H1 (cell line): ENCODE measurements around the gene DUSP10. TPM values are rescaled to one million over a fixed set of nuclear protein-coding genes. Genes with fewer than 3 reads are reported as not detected.

ENCODE experiments used
- CTCF ChIA-PET: fragments of 300-600 bp; sonication (Branson Sonifier 250); formaldehyde crosslinking; loops from one replicate; lab custom pipeline; 2021; ENCODE audit not compliant: partially characterized antibody; lab: Charles Lee
- POLR2A ChIA-PET: fragments of 300-600 bp; sonication (Branson Sonifier 250); formaldehyde crosslinking; loops from one replicate; lab custom pipeline; 2021; ENCODE audit warnings: inconsistent platforms; ENCODE audit not compliant: partially characterized antibody; lab: Charles Lee
- DNase-seq, 2 experiments: peaks; one replicate each; pipeline versions ENCODE4 v3.0.0 to v3.0.0-alpha.2; 2010 to 2022; ENCODE audit warnings: low spot score in 2 of 2, low read depth in 1 of 2, mixed read lengths in 1 of 2
- FAIRE-seq: peaks from 2 replicates; lab custom pipeline; 2011; peaks lifted over from hg19 to GRCh38; lab: Jason Lieb, UNC
- H2AFZ ChIP-seq: 2 replicates; pipeline ENCODE4 v1.8.1; 2012; ENCODE audit warnings: low read length, inconsistent platforms
- H2AK5ac ChIP-seq: 2 replicates; pipeline ENCODE4 v1.6.1; 2013; ENCODE audit warnings: low read depth, low read length
- H2BK120ac ChIP-seq: replicated peaks from 2 replicates; pipeline ENCODE3; 2013; ENCODE audit warnings: low read depth, low read length, inconsistent platforms
- H2BK12ac ChIP-seq: 2 replicates; pipeline ENCODE4 v1.6.1; 2013; ENCODE audit warnings: low read depth, low read length
- H2BK15ac ChIP-seq: 2 replicates; pipeline ENCODE4 v1.6.1; 2013; ENCODE audit warnings: low read length
- H2BK20ac ChIP-seq: 2 replicates; pipeline ENCODE4 v1.6.1; 2013; ENCODE audit warnings: low read length
- H2BK5ac ChIP-seq: 2 replicates; pipeline ENCODE4 v1.6.1; 2013; ENCODE audit warnings: low read depth, low read length
- H3K14ac ChIP-seq: 2 replicates; pipeline ENCODE4 v1.6.1; 2013; ENCODE audit warnings: inconsistent platforms; ENCODE audit not compliant: insufficient read length
- H3K18ac ChIP-seq: 2 replicates; pipeline ENCODE4 v1.6.1; 2013; ENCODE audit warnings: low read length; ENCODE audit errors: extremely low read depth
- H3K23ac ChIP-seq: 2 replicates; pipeline ENCODE4 v1.6.1; 2013; ENCODE audit warnings: inconsistent platforms; ENCODE audit not compliant: insufficient read length
- H3K23me2 ChIP-seq: 2 replicates; pipeline ENCODE4 v1.6.1; 2013; ENCODE audit warnings: low read depth, low read length
- H3K27ac ChIP-seq: 2 replicates; pipeline ENCODE4 v1.6.1; 2011; ENCODE audit warnings: low read depth, low read length, inconsistent platforms
- H3K27me3 ChIP-seq, 4 experiments: replicated peaks in 1 of 4; 1 replicate in 1 of 4; 2 replicates in 3 of 4; pipeline versions ENCODE4 v1.6.1 to v1.8.1; 2011 to 2013; ENCODE audit warnings: low read length in 3 of 4, mild to moderate bottlenecking in 3 of 4, inconsistent platforms in 2 of 4, mixed read lengths in 2 of 4, moderate library complexity in 1 of 4; ENCODE audit not compliant: control insufficient read depth in 3 of 4, insufficient read depth in 3 of 4; ENCODE audit errors: extremely low read depth in 1 of 4
- H3K36me3 ChIP-seq, 4 experiments: 2 replicates each; pipeline versions ENCODE4 v1.6.1 to v1.8.1; 2011 to 2013; ENCODE audit warnings: mild to moderate bottlenecking in 4 of 4, low read length in 3 of 4, moderate library complexity in 2 of 4, control low read depth in 1 of 4, inconsistent platforms in 1 of 4; ENCODE audit not compliant: insufficient read depth in 4 of 4, control insufficient read depth in 2 of 4
- H3K4ac ChIP-seq: replicated peaks from 2 replicates; pipeline ENCODE3; 2013; ENCODE audit warnings: low read length, low read depth, mixed read lengths, inconsistent platforms; ENCODE audit not compliant: insufficient read length
- H3K4me1 ChIP-seq, 4 experiments: replicated peaks in 1 of 4; 1 replicate in 1 of 4; 2 replicates in 3 of 4; pipeline versions ENCODE4 v1.6.1 to v1.8.1; 2011 to 2013; ENCODE audit warnings: low read length in 3 of 4, inconsistent platforms in 2 of 4, mixed read lengths in 1 of 4; ENCODE audit not compliant: insufficient read depth in 4 of 4, control insufficient read depth in 3 of 4
- H3K4me2 ChIP-seq, 2 experiments: 2 replicates each; pipeline versions ENCODE4 v1.6.1 to v1.8.1; 2011 to 2013; ENCODE audit warnings: low read depth in 2 of 2, low read length in 2 of 2, control low read depth in 1 of 2, inconsistent platforms in 1 of 2, mild to moderate bottlenecking in 1 of 2; ENCODE audit not compliant: insufficient read depth in 1 of 2
- H3K4me3 ChIP-seq, 4 experiments: fragments of 200-600, 300-600 bp in 1 of 4; sonication (generic), shearing (Covaris generic), sonication (Bioruptor Twin) in 1 of 4; 2 replicates each; pipeline versions ENCODE4 v1.5.1 to v1.8.1; 2011 to 2016; ENCODE audit warnings: low read length in 4 of 4, low read depth in 3 of 4, control low read depth in 2 of 4, inconsistent platforms in 2 of 4, mild to moderate bottlenecking in 2 of 4, mixed read lengths in 1 of 4, moderate library complexity in 1 of 4; ENCODE audit not compliant: insufficient read depth in 2 of 4; ENCODE audit errors: extremely low read depth in 1 of 4
- H3K56ac ChIP-seq: replicated peaks from 2 replicates; pipeline ENCODE3; 2013; ENCODE audit warnings: low read depth, mild to moderate bottlenecking, mixed read lengths, low read length, inconsistent platforms; ENCODE audit not compliant: insufficient read length
- H3K79me1 ChIP-seq: 2 replicates; pipeline ENCODE4 v1.6.1; 2013; ENCODE audit warnings: low read depth, low read length, control low read depth
- H3K79me2 ChIP-seq, 2 experiments: 2 replicates each; pipeline versions ENCODE4 v1.6.1 to v1.8.1; 2012 to 2013; ENCODE audit warnings: low read length in 2 of 2, mild to moderate bottlenecking in 2 of 2, inconsistent platforms in 1 of 2; ENCODE audit not compliant: insufficient read depth in 2 of 2, control insufficient read depth in 1 of 2
- H3K9ac ChIP-seq, 4 experiments: replicated peaks in 1 of 4; 1 replicate in 1 of 4; 2 replicates in 3 of 4; pipeline versions ENCODE4 v1.6.1 to v1.8.1; 2011 to 2013; ENCODE audit warnings: low read depth in 3 of 4, low read length in 3 of 4, control low read depth in 2 of 4, mild to moderate bottlenecking in 2 of 4, moderate library complexity in 2 of 4, inconsistent platforms in 1 of 4; ENCODE audit errors: extremely low read depth in 1 of 4
- H3K9me3 ChIP-seq, 2 experiments: 2 replicates each; pipeline versions ENCODE4 v1.6.1 to v1.8.1; 2012 to 2013; ENCODE audit warnings: mild to moderate bottlenecking in 2 of 2, moderate library complexity in 2 of 2, control low read depth in 1 of 2, inconsistent platforms in 1 of 2, low read depth in 1 of 2, low read length in 1 of 2, mixed read lengths in 1 of 2; ENCODE audit not compliant: insufficient read depth in 2 of 2
- H4K20me1 ChIP-seq, 2 experiments: replicated peaks in 1 of 2; 2 replicates each; pipeline versions ENCODE3 to v1.8.1; 2011 to 2013; ENCODE audit warnings: inconsistent platforms in 2 of 2, low read length in 2 of 2, mild to moderate bottlenecking in 1 of 2; ENCODE audit not compliant: insufficient read depth in 2 of 2, control insufficient read depth in 1 of 2
- H4K5ac ChIP-seq: 2 replicates; pipeline ENCODE4 v1.6.1; 2013; ENCODE audit warnings: low read length, low read depth, mixed read lengths, inconsistent platforms; ENCODE audit not compliant: insufficient read length
- H4K8ac ChIP-seq: 2 replicates; pipeline ENCODE4 v1.8.0; 2013; ENCODE audit warnings: mild to moderate bottlenecking, moderate library complexity, low read length, inconsistent platforms; ENCODE audit not compliant: insufficient read depth; ENCODE audit errors: extremely low read depth
- H4K91ac ChIP-seq: replicated peaks from 2 replicates; pipeline ENCODE3; 2013; ENCODE audit warnings: low read length, mixed read lengths, inconsistent platforms; ENCODE audit not compliant: insufficient read length
- BCL11A ChIP-seq, 2 experiments: IDR thresholded peaks; one replicate each; pipeline ENCODE4 v1.6.1; 2011; ENCODE audit warnings: low read depth in 2 of 2, low read length in 2 of 2, mild to moderate bottlenecking in 2 of 2
- BRCA1 ChIP-seq: IDR thresholded peaks from 2 replicates; pipeline ENCODE4 v1.6.1; 2012; ENCODE audit warnings: low read depth, low read length, improper control_type of control experiment
- CBX5 ChIP-seq: fragments of 300-800, 300-1000 bp; sonication (generic); IDR thresholded peaks from 2 replicates; pipeline ENCODE4 v1.7.1; 2016; ENCODE audit warnings: antibody characterized with exemption, low read length, low read depth
- CBX8 ChIP-seq: fragments of 300-800, 300-1000 bp; sonication (generic); IDR thresholded peaks from 2 replicates; pipeline ENCODE4 v1.7.1; 2016; ENCODE audit warnings: low read depth, low read length, borderline replicate concordance
- CHD2 ChIP-seq: IDR thresholded peaks from 2 replicates; pipeline ENCODE4 v1.6.1; 2012; ENCODE audit warnings: low read length, improper control_type of control experiment
- E2F6 ChIP-seq: IDR thresholded peaks from 2 replicates; pipeline ENCODE4 v1.6.1; 2012; ENCODE audit warnings: inconsistent platforms
- GTF2F1 ChIP-seq: IDR thresholded peaks from 2 replicates; pipeline ENCODE4 v1.6.1; 2012; ENCODE audit warnings: low read depth, low read length, improper control_type of control experiment, borderline replicate concordance
- JUN ChIP-seq: IDR thresholded peaks from 2 replicates; pipeline ENCODE4 v1.6.1; 2011; ENCODE audit warnings: low read depth, mild to moderate bottlenecking, improper control_type of control experiment, low read length
- KDM5A ChIP-seq: fragments of 200-600 bp; IDR thresholded peaks from 2 replicates; pipeline ENCODE4 v1.7.1; 2012; ENCODE audit warnings: mild to moderate bottlenecking, low read length, inconsistent platforms, mixed read lengths
- NRF1 ChIP-seq: IDR thresholded peaks from 2 replicates; pipeline ENCODE4 v1.6.1; 2011; ENCODE audit warnings: mild to moderate bottlenecking, low read depth, low read length, improper control_type of control experiment
- POU5F1 ChIP-seq: IDR thresholded peaks from 2 replicates; pipeline ENCODE4 v1.6.1; 2011; ENCODE audit warnings: low read depth, mild to moderate bottlenecking, low read length, moderate library complexity
- RFX5 ChIP-seq: IDR thresholded peaks from 2 replicates; pipeline ENCODE4 v1.6.1; 2011; ENCODE audit warnings: low read depth, low read length, improper control_type of control experiment, borderline replicate concordance
- SIX5 ChIP-seq: IDR thresholded peaks from 2 replicates; pipeline ENCODE4 v1.6.1; 2011; ENCODE audit warnings: mild to moderate bottlenecking, low read depth, low read length
- SP2 ChIP-seq: IDR thresholded peaks from 2 replicates; pipeline ENCODE4 v1.6.1; 2012; ENCODE audit warnings: mild to moderate bottlenecking, low read length, inconsistent platforms
- ZNF274 ChIP-seq: IDR thresholded peaks from 2 replicates; pipeline ENCODE4 v1.7.0; 2012; ENCODE audit warnings: low read length, borderline replicate concordance; ENCODE audit errors: extremely low read depth
- WGBS, 2 experiments: shearing (Covaris generic) in 1 of 2; methylation state at CpG; one replicate each; pipeline versions ENCODE4 v1.1.6 to v1.1.7; 2013 to 2015; ENCODE audit warnings: low lambda C conversion rate in 2 of 2, mixed read lengths in 2 of 2, inconsistent platforms in 1 of 2, low coverage in 1 of 2, missing lambda C conversion rate in 1 of 2; ENCODE audit not compliant: insufficient replicate concordance in 2 of 2, insufficient coverage in 1 of 2, insufficient read length in 1 of 2; ENCODE audit errors: extremely low coverage in 1 of 2, missing lambda C conversion rate in 1 of 2; 5-methylcytosine and 5-hydroxymethylcytosine counted together
- polyA plus RNA-seq, 7 experiments: library from polyadenylated mRNA; depleted of rRNA in 3 of 7; stranded (reverse) in 5 of 7; unstranded in 2 of 7; fragments of >200 nt in 5 of 7; fragments of 200-250 nt in 2 of 7; gene quantifications; 1 replicate in 5 of 7; 2 replicates in 1 of 7; 4 replicates in 1 of 7; pipeline versions ENCODE4 v1.2.1 to v1.2.3, GENCODE V29; 2011 to 2013; ENCODE audit warnings: missing spikeins in 2 of 7, mixed read lengths in 2 of 7
- total RNA-seq: library from RNA; stranded (reverse); fragmentation: NEBNext Ultra II Directional; extraction: Animal tissue kit (Norgen Biotek cat#: 25700); gene quantifications from 2 replicates; pipeline ENCODE4 v1.2.1, GENCODE V29; 2021

Gene DUSP10
- total and polyA plus RNA-seq, 2 of the 8 experiments (the other 6 are each of a cell fraction or from before 2014, with no cell fraction given) = 1.2 TPM

DNA sequence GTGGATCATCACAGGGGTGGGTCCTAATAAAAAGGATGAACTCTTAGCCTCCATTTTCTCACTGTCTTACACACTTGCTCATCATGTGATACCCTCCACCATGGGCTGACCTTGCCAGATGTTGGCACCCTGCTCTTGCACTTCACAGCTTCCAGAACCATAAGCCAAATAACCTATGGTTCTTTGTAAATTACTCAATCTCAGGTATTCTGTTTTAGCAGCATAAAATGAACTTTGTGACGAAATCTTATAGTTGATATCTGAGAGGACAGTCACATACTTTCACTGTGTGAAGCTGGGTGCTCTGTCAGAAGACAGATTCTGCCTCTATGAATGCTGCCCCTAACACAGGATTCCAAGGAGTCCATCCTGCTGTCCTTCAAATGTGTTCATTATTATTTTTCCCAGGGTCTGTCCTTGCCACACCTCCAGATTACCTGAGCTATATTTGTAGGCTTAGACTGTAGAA lies 13.8 kb downstream of the DUSP10 start:
- H2BK15ac ChIP-seq = no peak overlapping the region
- no peak for FAIRE-seq
- no peaks in the 10 kb centered on the region for H3K23me2 ChIP-seq
- peaks cover 11 to 15% of the 10 kb centered on the region in 2 experiments for H3K9me3 ChIP-seq
- H2BK120ac ChIP-seq = no peak overlapping the region
- no peak overlapping the region for H4K5ac ChIP-seq
- H3K56ac ChIP-seq = no peak overlapping the region
- H2AFZ ChIP-seq = no peak overlapping the region
- TF ChIP-seq SIX5 (no peak), KDM5A (no peak), E2F6 (no peak), CBX5 (no peak), SP2 (no peak), GTF2F1 (no peak), BCL11A (IDR thresholded peaks at IDR 0.05; ENCODE audit: low read depth in 2 of 2, low read length in 2 of 2) (no peak), RFX5 (no peak), CHD2 (no peak), JUN (no peak), ZNF274 (no peak), NRF1 (no peak), BRCA1 (no peak), POU5F1 (no peak), CBX8 (no peak)
- TF ChIP-seq, all 59 proteins: peak for 0
- Histone ChIP-seq H3K18ac (no peak overlapping the region), H2BK12ac (no peak overlapping the region), H4K20me1 (no peaks in the 10 kb centered on the region), H3K79me1 (no peaks in the 10 kb centered on the region), H3K23ac (no peak overlapping the region), H4K91ac (no peak overlapping the region), H3K4me3 (no peak overlapping the region), H2BK20ac (no peak overlapping the region), H3K9ac (no peak overlapping the region), H2BK5ac (no peak overlapping the region), H3K4me2 (no peak overlapping the region), H3K4me1 (no peaks in the 10 kb centered on the region), H2AK5ac (no peak overlapping the region), H3K4ac (no peak overlapping the region), H3K79me2 (no peaks in the 10 kb centered on the region), H3K14ac (no peak overlapping the region), H3K36me3 (peaks cover 0 to 8% (median 0%) of the 10 kb centered on the region in 4 experiments; a peak in 1 of 8 replicates), H3K27me3 (no peaks in the 10 kb centered on the region; a peak in 1 of 7 replicates), H3K27ac (no peak overlapping the region), H4K8ac (no peak overlapping the region)
- WGBS, 2 experiments = 79% methylated on average over 1 of the region's 1 CpG; no CpG with 5 or more reads in 1 of the 2 experiments
- no peak for DNase-seq
- ChIA-PET POLR2A (no interaction called here), CTCF (interaction anchor here (0.6 to 1.9 kb wide), 2 partner anchors 10 to 26 kb away, joined by 5 to 6 read pairs; no protein-coding TSS in a partner anchor)
